LNCAP (cell line): ENCODE data around the gene FHOD3.

Source experiments
- TF ChIP-seq, protein P1 (sequence below): fragments of 450-650 bp; IDR thresholded peaks from 2 replicates; pipeline ENCODE4 v1.5.1; 2017; ENCODE audit warnings: mild to moderate bottlenecking

The FHOD3 gene

GRCh38 chr18:36265015-36265414 is 32.5 kb upstream of the FHOD3 start:
- TF ChIP-seq, protein P1, sequence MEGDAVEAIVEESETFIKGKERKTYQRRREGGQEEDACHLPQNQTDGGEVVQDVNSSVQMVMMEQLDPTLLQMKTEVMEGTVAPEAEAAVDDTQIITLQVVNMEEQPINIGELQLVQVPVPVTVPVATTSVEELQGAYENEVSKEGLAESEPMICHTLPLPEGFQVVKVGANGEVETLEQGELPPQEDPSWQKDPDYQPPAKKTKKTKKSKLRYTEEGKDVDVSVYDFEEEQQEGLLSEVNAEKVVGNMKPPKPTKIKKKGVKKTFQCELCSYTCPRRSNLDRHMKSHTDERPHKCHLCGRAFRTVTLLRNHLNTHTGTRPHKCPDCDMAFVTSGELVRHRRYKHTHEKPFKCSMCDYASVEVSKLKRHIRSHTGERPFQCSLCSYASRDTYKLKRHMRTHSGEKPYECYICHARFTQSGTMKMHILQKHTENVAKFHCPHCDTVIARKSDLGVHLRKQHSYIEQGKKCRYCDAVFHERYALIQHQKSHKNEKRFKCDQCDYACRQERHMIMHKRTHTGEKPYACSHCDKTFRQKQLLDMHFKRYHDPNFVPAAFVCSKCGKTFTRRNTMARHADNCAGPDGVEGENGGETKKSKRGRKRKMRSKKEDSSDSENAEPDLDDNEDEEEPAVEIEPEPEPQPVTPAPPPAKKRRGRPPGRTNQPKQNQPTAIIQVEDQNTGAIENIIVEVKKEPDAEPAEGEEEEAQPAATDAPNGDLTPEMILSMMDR = no peak

DNA sequence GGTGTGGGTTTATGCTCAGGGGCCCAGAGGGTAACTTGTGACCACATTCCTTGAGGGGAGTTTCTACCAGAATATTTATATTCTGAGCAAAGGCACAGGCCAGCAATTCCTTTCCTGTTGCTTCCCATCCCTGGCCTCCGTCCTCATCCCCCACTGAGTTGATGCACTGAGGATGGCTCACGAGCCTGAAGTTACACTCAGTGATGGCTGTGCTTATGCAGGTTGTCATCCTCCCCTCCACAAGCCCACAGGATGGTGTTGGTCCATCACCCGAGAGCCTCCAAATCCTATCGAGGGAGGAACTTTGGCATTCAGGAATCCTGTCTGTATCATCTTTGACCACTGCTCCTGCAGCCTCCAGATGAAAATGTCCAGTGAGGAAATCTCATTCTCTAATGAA is 28.4 kb upstream of the FHOD3 start:
- TF ChIP-seq, protein P1 = no peak

DNA sequence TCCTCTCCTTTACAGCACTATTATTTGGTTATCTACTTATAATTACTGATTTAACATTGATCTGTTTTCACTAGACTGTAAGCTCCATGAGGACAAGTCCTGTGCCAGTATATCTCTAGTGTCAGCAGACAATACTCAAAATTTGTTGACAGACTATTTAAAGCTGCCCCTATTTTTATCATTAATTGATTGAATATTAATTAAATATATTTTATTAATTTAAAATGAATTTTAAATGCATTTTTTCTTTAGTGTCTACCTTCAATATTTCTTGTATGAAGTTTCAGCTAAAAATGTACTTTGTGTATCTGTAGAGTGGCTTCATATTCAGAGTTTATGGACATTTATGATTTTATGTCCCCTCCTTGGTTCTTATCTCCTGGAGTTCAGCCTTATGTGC is 26.4 kb upstream of the FHOD3 start:
- TF ChIP-seq, protein P1 = no peak

DNA sequence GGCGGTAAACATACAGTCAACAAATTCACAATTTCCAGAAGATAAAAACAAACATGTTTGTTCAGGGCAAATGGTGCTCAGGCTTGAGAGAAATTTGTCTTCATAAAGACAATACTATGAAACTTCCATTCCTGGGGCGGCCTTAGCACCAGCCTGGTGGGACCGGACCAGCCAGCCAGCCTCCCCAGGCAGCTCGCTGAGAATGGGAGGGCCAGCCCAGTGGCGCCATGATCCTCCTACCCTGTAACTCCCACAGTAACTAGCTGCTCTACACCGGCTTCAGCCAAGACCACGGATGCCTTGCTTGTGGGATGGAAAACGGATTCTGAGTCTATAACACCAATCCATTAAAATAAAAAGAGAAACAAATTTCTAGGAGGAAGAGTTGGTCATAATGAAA is 24.2 kb upstream of the FHOD3 start:
- TF ChIP-seq, protein P1 = no peak

DNA sequence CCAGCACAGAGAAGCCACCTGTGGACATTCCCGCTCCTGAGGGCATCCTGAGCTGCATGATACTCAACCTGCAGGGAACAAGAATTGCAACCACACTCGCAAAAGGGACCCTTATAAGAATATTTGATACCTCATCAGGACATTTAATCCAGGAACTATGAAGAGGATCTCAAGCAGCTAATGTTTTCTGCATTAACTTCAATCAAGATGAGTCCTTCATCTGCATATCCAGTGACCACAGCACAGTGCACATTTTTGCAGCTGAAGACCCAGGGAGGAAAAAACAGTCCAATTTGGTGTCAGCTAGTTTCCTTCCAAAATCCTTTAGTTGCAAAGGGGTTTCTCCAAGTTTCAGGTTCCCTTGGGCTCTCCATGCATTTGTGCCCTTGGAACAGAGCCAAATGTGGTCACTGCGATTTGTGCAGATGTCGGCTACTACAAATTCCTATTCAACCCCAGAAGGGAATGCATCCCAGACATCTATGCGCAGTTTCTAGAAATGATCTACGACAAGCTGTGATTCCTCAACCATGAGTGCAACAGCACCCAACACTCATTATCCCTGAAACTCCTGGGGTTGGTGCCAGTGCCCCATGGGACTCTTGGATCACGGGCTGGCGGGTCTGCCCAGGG is 23.3 kb upstream of the FHOD3 start:
- TF ChIP-seq, protein P1 = no peak

DNA sequence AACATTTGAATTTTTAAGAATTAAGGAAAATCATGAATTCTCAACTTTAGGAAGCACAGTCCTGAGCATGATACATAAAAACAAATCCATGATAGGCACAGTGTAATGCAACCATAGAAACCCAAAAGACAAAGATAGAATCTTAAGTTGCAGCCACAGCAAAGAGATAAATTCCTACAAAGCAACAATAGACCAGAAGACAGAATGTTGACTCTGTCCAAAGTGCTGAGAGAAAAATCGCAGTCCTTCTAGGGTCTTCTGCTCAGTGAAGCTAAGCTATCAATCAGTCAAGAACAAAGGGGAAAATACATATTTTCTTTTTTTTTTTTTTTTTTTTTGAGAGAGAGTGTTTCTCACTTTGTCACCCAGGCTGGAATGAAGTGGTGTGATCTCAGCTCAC is 22.0 kb upstream of the FHOD3 start:
- TF ChIP-seq, protein P1 = no peak

- TF ChIP-seq, protein P1 = no peak
Observed at GRCh38 chr18:36279001-36279400, 18.5 kb upstream of the FHOD3 start.

GRCh38 chr18:36281936-36282335 is 15.6 kb upstream of the FHOD3 start:
- TF ChIP-seq, protein P1 = no peak; the same call in 1 of the 2 replicates
